Kidney (tissue), 14 donors: ENCODE data around the gene ZER1. TPM values are rescaled to one million over a fixed set of nuclear protein-coding genes. Genes with fewer than 3 reads are reported as not detected.

Experiments
- DNase-seq, 5 donors: peaks; one replicate each; pipeline ENCODE4 v3.0.0-alpha.2; 2013 to 2020
- FAIRE-seq: peaks from 2 replicates; lab custom pipeline; 2012; peaks lifted over from hg19 to GRCh38; lab: Jason Lieb, UNC
- H3K27ac ChIP-seq, 2 donors: one replicate each; pipeline ENCODE4 v1.7.0; 2013; ENCODE audit warnings: low read depth in 2 of 2, low read length in 2 of 2, inconsistent platforms in 1 of 2
- H3K27me3 ChIP-seq: one replicate; pipeline ENCODE4 v1.7.1; 2013; ENCODE audit warnings: low read length, inconsistent platforms; ENCODE audit not compliant: control insufficient read depth, insufficient read depth
- H3K36me3 ChIP-seq, 3 donors: one replicate each; pipeline versions ENCODE4 v1.7.0 to v1.7.1; 2013; ENCODE audit warnings: low read length in 3 of 3, control low read depth in 1 of 3, inconsistent platforms in 1 of 3; ENCODE audit not compliant: insufficient read depth in 3 of 3, control insufficient read depth in 2 of 3
- H3K4me1 ChIP-seq, 3 donors: one replicate each; pipeline versions ENCODE4 v1.7.0 to v1.7.1; 2013; ENCODE audit warnings: low read length in 3 of 3, inconsistent platforms in 1 of 3, low read depth in 1 of 3; ENCODE audit not compliant: control insufficient read depth in 2 of 3, insufficient read depth in 2 of 3
- H3K4me3 ChIP-seq, 3 donors: one replicate each; pipeline versions ENCODE4 v1.7.0 to v1.8.1; 2013; ENCODE audit warnings: low read length in 3 of 3, control low read depth in 1 of 3, inconsistent platforms in 1 of 3
- H3K9ac ChIP-seq, 3 donors: one replicate each; pipeline versions ENCODE4 v1.7.0 to v1.7.1; 2013; ENCODE audit warnings: low read length in 3 of 3, control low read depth in 1 of 3, inconsistent platforms in 1 of 3
- H3K9me3 ChIP-seq, 3 donors: one replicate each; pipeline versions ENCODE4 v1.7.0 to v1.7.1; 2013; ENCODE audit warnings: low read length in 3 of 3, control low read depth in 1 of 3, inconsistent platforms in 1 of 3; ENCODE audit not compliant: control insufficient read depth in 2 of 3, insufficient read depth in 1 of 3
- intact Hi-C: fragments of 100-400 bp; cut with DNase I; formaldehyde crosslinking; loops from one replicate; pipeline ENCODE4 v1.11.1; 2022
- polyA plus RNA-seq: library from polyadenylated mRNA; stranded (reverse); fragments of 350-450 nt; fragmentation: Illumina TruSeq; extraction: RNeasy Lipid Tissue Mini Kit (QIAGEN cat#74804); gene quantifications from one replicate; pipeline ENCODE4 v1.2.3, GENCODE V29; 2014; ENCODE audit warnings: low read depth, low replicate concordance; ENCODE audit not compliant: insufficient read depth
- total RNA-seq: library from RNA; stranded (reverse); fragmentation: NEBNext Ultra II Directional; extraction: Animal tissue kit (Norgen Biotek cat#: 25700); gene quantifications from one replicate; pipeline ENCODE4 v1.2.1, GENCODE V29; 2021
- TF ChIP-seq, protein P1 (sequence below): IDR thresholded peaks from 3 replicates; pipeline ENCODE4 v1.5.1; 2012; ENCODE audit warnings: mild to moderate bottlenecking, moderate library complexity, borderline replicate concordance; ENCODE audit not compliant: insufficient read depth; ENCODE audit errors: extremely low read depth
- donor health status: control.
- donor health status: control.
- donor health status: control.
- donor health status: control.
- donor health status: control.
- donor health status: DM: yes; HTN: yes; CAD: no.
- donor health status: Normal renal cell carcinoma (clear cell type).

The ZER1 gene
- total and polyA plus RNA-seq, 2 donors from 2014 or later, result 31.1 to 43.2 TPM

DNA sequence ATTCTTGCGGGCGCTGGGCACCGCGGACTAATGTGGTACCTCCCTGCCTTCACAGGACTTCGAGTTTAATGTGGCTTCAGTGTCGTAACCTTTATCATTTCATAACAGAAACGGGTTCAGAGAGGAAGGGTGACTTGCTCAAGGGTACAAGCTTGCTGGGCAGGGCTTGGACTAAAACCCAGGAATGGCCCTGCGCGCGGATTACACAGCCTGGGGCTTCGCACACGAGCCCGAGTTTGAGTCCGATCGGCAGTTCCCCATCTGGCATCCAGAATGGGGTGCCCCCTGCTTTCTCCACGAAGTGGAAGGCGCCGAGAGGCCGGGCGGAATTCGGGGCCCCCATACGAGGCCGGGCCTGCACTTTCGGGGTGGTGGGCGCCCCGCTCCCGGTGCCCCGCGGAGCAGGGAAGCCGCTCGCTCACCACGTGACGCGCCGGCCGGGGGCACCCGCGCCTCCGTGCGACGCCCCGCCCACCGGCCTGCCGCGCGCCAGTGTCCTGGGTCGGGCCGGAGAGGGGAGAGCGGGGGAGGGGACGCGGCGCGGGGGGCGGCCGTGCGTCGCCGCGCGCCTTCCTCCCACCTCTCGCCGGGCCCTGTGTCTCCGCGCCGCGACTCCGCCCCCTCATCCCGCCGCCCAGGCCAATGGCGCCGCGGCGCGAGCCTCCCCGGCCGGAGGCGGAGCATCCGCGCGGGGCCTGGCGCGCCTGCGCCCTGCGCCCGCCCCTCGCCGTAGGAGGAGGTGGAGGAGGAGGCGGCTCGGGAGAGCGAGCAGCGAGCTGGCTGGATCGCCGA lies 83.0 kb downstream of the ZER1 start, which contains the start of gene SET:
SET (plus strand) TSS at position 722 of the 792 bp plus-strand sequence. CDS start 361 bp downstream, outside the sequence.
- H3K4me3 ChIP-seq, result peak within 1 kb of the TSS; percentile 79 to 86 (median 84)
- DNase-seq (peak; percentile 95 to 99 (median 97)), FAIRE-seq (no peak)
- TF ChIP-seq, protein P1, sequence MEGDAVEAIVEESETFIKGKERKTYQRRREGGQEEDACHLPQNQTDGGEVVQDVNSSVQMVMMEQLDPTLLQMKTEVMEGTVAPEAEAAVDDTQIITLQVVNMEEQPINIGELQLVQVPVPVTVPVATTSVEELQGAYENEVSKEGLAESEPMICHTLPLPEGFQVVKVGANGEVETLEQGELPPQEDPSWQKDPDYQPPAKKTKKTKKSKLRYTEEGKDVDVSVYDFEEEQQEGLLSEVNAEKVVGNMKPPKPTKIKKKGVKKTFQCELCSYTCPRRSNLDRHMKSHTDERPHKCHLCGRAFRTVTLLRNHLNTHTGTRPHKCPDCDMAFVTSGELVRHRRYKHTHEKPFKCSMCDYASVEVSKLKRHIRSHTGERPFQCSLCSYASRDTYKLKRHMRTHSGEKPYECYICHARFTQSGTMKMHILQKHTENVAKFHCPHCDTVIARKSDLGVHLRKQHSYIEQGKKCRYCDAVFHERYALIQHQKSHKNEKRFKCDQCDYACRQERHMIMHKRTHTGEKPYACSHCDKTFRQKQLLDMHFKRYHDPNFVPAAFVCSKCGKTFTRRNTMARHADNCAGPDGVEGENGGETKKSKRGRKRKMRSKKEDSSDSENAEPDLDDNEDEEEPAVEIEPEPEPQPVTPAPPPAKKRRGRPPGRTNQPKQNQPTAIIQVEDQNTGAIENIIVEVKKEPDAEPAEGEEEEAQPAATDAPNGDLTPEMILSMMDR, result no peak
- peaks cover 13 to 22% (median 14%) of the 10 kb centered on the region in 3 donors for H3K36me3 ChIP-seq
- no peaks in the 10 kb centered on the region for H3K9me3 ChIP-seq
- peak within 1 kb of the TSS; percentile 88 to 91 for H3K27ac ChIP-seq
- peak within 1 kb of the TSS; percentile 36 to 93 (median 69) for H3K9ac ChIP-seq
- H3K4me1 ChIP-seq, result peaks cover 8 to 30% (median 23%) of the 10 kb centered on the region in 3 donors
- no peaks in the 10 kb centered on the region for H3K27me3 ChIP-seq
- intact Hi-C loops, result no loop called here

DNA sequence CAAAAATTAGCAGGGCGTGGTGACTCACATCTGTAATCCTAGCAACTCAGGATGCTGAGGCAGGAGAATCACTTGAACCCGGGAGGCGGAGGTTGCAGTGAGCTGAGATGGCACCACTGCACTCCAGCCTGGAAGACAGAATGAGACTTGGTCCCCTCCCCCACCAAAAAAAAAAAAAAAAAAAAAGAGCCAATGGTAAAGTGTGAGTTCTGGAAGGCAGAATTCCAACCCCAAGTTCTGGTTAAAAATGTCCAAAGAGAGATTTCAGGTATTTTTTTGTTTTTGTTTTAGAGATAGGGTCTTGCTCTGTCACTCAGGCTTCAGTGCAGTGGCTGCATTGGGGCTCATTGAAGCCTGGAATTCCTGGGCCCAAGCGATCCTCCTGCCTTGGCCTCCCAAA lies 84.3 kb downstream of the ZER1 start:
- H3K27me3 ChIP-seq, result no peaks in the 10 kb centered on the region
- H3K36me3 ChIP-seq, result peaks cover 5 to 10% (median 7%) of the 10 kb centered on the region in 3 donors
- no peaks in the 10 kb centered on the region for H3K9me3 ChIP-seq
- FAIRE-seq, result no peak
- TF ChIP-seq, protein P1, result no peak
- no peak overlapping the region for H3K27ac ChIP-seq
- intact Hi-C loops, result no loop called here
- peak in 1 of 5 donors; percentile 35 for DNase-seq
- H3K4me1 ChIP-seq, result peaks cover 8 to 33% (median 23%) of the 10 kb centered on the region in 3 donors
- H3K9ac ChIP-seq, result no peak overlapping the region
- no peak overlapping the region for H3K4me3 ChIP-seq

DNA sequence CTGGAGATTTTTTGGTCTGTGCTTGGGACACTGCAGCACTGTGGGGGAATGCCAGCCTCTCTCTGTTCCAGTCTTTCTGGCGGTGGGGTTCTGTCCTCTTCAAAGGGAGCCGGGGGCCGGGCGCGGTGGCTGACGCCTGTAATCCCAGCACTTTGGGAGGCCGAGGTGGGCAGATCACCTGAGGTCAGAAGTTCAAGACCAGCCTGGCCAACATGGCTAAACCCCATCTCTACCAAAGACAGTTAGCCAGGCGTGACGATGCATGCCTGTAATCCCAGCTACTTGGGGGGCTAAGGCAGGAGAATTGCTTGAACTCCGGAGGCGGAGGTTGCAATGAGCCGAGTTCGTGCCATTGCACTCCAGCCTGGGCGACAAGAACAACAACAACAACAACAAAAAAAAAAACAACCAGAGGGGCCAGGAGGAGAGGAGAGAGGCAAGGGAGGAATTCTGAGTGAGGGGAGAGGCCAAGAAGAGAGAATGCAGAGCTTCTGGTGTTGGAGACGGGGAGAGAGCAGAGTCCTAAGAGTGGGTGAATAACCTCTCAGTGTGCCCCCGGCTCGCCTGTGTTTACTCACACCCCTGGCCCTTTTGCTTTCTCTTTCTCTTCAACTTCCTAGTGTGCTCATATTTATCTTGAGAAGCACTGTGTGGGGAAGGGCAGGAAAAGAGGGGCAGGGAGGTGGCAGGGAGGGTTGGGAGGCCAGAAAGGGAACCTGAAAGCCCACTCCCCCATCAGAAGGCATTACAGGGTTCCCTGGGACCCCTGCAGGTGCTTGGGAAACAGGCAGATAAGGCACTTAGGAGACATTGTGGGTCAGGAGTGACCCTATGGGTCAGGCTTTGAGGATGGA lies 85.9 kb downstream of the ZER1 start:
- H3K27me3 ChIP-seq, result no peaks in the 10 kb centered on the region
- H3K4me1 ChIP-seq, result peaks cover 4 to 33% (median 19%) of the 10 kb centered on the region in 3 donors
- FAIRE-seq, result no peak
- no peaks in the 10 kb centered on the region for H3K36me3 ChIP-seq
- peak overlapping the region; percentile 38 to 84 for H3K27ac ChIP-seq
- peak overlapping the region in 2 of 3 donors; percentile 32 to 96 for H3K9ac ChIP-seq
- no peaks in the 10 kb centered on the region for H3K9me3 ChIP-seq
- peak overlapping the region in 1 of 3 donors; percentile 32 for H3K4me3 ChIP-seq
- peak in 2 of 5 donors; percentile 39 to 53 for DNase-seq
- TF ChIP-seq, protein P1, result no peak
- intact Hi-C loops, result no loop called here
